Measurements from ENCODE around the gene PRICKLE4.

DNA sequence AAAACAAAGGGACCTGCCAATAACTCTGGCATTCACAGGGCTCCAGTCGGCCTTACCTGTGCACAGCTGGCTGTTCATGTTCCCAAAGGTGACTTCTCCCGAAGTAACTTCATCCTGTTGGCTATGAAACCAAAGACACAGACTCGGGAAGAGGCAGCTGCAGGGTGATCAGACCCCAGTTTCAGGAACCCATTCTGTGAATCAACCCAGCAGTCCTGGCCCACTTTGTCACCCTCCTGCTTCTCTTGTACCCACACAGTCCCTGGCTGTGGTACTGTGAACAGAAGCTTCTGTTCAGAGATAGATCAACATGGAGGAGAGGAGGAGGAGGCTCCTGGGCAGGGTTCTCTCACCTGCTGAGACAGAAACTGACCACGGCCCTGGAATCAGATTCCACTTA lies 24.7 kb upstream of the PRICKLE4 start:
- no peak for TF ChIP-seq POLR2A (IDR thresholded peaks at IDR 0.05)
- TF ChIP-seq CTCF (IDR thresholded peaks at IDR 0.05), result no peak

Measured in esophagus squamous epithelium (tissue), 4 donors.